Measurements from ENCODE around the gene GLT8D1. TPM values are rescaled to one million over a fixed set of nuclear protein-coding genes. Genes with fewer than 3 reads are reported as not detected.

The GLT8D1 gene
- total RNA-seq, 1 donor from 2014 or later: 57.9 TPM

DNA sequence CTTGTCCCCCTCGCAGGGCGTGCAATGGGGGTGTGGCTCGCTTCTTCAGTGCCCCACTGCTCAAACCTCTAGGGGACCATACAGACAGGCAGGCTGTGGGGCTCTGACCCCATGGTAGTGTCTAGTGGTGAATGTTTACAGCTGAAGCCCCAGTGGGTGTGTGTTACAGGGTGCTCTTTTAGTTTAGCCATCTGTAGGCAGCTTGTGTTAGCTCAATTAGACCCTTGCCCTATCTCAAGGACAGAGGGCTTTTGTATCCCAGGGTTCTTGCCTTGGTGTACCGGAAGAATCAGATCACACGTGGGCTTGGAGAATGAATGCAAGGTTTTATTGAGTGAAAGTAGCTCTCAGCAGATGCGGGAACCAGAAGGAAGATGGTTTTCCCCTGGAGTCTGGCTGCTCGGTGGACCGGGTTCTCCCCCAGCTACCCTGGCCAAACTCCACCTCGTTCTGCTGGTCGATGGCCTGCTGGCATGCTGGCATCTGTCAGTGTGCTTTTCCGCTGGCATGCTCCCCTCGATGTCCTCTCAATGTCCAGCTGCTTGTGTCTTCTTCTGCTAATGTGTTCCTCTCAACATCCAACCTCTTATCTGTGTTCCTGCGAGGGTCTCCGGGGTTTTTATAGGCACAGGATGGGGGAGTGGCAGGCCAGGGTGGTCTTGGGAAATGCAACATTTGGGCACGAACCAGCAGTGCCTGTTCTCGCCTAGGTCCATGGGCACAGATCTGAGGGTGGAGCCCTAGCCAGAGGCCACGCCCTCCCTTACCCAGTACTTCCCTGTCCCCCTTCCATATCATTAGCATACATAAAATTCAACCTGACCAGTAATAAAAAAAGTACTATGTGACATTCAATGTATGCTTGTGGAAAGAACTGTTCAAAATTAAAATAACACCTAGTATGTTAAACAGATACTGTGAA lies 7.0 kb upstream of the GLT8D1 start:
- no peak for DNase-seq

DNA sequence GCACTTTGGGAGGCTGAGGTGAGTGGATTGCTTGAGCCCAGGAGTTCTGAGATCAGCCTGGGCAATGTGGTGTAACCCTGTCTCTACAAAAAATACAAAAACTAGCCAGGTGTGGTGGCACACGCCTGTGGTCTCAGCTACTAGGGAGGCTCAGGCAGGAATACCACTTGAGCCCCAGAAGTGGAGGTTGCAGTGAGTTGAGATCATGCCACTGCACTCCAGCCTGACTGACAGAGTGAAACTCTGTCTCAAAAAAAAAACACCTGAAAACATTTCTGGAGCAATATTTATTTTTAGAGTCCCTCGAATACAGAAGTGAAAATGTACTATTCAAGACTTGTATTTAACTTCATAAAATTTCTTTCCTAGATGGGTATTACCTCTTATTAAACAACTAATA lies 4.9 kb upstream of the GLT8D1 start:
- no peak for DNase-seq

DNA sequence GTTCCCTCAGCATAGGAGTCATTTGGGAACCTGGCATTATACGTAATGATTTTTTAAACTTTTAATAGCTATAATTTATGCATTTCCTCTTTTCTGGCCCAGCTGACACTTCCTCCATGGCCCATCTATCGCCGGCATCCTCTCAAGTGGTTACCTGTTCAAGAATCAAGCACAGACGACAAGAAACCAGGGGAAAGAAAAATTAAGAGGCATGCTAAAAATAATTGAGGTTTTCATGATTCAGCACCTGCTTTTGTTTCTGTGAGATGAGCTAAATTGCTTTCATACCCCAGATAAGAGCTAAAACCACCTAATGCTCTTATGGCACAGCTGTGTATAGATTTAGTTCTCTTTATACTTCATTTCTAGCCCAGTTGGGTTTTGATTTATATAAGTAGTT lies 2.0 kb upstream of the GLT8D1 start:
- DNase-seq: no peak

DNA sequence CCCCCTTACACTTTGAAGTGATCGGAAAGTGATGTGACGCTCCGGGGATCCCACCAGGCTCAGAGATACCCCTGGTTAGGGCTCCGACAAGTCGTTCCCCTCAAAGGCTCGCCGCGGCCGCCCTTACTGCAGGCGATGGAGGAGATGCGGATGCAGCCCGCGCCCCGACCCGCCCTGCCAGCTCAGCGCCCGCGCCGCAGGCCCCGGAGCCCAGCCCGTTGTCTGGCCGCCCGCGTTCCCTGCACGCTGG lies 228 bp downstream of the GLT8D1 start:
- DNase-seq: no peak

DNA sequence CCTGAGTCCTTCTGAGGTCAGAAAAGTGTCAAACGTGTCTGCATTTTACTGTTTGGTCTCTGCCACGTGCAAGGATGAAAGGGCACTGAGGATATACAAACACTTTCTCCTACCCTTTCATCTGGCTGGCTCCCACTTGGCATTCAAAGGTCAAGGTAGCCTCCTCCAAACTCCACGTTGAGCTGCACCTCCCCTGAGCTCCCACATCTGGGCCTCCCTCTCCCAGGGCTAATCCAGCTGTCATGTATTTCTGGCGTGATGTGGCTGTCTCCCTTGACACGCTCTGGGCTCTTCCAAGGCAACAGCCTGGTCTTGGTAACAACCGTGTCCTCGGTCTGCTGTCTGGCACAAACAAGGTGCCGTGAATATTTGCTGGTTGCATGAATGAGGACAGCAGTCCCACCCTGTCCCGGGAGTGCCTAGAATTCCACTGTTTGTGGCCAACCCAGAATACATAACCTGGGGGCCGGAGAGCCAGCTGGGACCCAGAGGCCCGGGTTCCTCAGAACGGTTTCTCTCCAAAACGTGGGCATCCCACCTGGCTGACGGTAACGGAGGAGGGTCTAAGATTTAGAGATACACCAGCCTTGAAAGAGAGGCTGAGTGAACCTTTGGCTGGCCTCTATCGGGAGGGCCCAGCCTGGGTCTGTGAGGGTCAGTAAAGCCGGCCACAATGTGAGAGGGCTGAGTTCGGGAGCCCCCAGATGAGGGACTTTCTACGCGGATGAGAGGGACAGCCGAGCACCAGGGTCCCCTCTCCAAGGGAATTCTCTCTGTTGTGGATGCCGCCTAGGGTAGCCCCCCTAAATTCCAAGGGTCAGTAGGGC lies 767 bp downstream of the GLT8D1 start:
- DNase-seq: no peak

DNA sequence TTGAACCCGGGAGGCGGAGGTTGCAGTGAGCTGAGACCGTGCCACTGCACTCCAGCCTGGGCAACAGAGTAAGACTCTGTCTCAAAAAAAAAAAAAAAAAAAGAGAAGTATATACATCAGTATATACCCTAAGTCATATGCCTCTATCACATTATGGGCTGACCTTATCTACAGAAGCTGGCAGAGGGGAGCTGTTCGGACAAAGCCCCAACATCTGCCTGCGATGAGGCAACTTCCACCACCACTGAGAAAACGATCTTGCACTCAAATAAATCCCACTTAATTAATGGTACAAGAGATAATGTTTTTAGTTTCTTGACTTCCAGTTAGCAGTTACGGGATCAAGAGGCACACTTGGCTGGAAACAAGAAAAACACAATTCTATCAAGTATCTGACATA lies 2.2 kb downstream of the GLT8D1 start:
- DNase-seq: no peak

DNA sequence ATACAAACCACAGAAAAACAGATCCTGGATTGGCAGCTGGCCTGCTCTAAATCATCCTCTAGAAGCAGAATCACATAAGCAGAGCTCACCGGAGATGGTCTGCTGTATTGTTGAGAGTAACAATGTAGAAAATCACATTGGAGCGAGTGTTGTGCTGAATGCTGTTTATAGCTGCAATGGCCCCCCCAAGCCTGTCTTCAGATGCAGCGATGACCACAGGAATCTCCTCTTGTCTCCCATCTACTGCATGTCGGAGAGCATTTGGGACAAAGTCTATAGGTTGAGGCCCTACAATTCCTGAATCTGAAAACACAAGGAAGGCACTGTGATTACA lies 8.0 kb downstream of the GLT8D1 start:
- DNase-seq: no peak

DNA sequence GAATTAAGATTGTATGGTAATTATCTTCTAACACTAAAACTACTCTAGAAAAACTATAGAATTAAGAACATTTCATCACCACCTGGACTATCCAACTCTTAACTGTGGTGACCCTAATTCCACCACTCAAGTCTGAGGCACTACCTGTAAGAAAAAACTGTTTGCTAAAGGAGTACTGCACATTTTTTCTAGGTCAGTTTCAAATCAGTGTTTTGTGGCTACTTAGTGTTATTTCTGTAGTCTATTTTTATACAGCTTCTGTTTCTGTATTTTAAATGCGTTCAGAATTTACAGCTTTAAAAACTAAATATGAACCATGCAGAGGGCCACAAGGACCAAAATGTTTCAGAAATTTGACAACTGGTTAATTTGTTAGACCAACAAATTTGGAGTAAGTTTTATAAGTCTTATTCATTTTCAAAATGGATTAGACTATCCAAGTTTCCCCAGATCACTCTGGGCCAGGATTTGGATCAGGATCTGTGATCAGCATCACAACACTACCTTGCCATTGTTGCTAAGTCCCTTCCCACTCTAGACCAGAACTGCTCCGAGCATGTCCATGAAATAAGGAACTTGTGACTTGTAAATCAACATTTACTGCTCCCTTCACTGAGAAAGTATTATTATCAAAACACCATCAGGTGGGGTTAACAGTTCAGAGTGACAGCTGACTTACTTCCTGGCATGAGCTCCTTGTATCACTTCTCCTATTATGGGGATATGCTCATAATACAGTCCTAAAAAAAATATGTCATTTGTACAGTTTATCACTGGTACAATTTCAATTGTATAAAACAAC lies 8.6 kb downstream of the GLT8D1 start:
- no peak for DNase-seq

DNA sequence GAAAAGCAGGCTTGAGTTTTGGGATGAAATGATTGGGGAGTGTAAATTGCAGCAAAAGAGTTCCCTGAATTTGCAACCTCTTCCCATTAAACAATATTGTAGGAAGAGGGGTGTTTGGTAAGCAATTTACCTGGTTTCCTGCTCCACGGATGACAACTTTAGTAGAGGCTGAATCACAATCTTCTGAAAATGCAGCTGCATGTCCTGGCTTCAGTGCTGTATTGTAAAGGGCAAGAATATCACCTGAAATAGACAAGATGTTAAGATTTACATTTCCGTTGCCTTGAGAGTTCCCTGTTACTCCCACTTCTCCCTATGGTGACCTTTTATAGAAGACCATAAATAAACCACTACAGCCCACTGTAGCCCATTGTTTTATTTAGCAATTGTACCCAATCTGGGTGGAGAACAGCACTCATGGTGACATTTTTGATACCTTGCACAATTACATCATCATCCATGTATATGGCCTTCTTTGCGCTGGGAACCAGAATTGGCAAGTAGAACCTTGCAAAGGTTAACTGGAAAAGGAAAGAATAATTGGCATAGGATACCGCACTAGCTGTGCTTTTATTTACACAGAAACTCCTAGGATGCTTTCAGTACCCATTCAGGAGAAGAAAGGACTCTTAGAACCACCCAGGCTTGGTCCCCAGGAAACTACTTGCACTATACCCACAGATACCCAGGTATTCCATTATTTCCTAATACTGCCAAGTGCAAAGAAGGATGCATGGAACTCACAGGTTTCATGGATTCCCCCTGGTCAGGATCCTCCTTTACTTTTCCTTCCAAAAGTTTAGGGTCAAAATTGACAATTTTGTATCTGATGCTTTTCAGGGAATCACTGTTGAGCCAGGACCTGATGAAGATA lies 9.6 kb downstream of the GLT8D1 start:
- DNase-seq: no peak

DNA sequence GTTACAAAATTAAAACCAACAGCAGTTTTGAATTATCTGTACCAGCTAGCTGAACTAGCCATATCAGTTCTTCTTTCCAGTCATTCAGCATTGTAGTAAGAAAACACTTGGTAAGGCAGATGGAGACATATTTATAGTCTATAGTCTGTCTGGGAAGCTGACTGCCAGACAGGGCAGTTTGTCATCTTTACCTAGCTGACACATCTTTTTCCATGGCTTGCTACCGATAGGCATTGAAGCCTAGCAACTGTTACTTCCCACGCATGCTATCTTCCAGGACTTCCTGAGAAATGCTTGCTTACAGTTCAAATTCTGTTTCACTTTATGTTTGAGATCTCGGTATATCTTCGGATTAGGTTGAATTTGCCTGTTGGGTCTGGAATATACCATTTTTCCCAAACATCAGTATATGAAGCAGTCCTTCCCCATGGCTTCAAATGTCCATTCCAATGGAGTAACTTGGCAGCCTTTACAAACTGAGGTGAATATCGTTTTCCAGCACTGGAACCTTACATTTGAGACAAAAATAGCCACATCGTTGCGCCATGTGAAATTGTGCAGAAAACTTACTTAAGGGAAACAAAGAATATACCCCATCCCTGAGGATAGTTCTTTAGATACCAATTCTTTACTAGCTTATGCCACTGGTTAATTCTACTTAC lies 10.9 kb downstream of the GLT8D1 start:
- DNase-seq: no peak

DNA sequence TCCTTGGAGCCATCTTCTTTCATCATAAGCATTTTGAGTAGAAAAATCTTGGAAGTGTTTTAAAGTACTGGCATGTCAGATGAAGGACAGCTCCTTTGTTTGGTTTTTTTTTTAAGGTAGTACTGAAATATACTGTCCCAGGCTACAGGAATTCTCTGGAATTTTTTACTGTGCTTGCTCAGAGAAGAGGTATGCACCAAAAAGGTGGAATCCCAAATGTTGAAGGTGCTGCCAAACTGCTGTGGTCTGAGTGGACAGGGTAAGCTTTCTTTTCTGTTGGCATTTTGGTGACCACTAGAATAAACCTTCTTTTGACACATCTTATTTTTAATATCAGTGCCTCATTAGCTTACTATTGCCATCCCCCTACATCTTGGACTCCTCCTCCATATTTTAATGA lies 12.5 kb downstream of the GLT8D1 start:
- no peak for DNase-seq

DNA sequence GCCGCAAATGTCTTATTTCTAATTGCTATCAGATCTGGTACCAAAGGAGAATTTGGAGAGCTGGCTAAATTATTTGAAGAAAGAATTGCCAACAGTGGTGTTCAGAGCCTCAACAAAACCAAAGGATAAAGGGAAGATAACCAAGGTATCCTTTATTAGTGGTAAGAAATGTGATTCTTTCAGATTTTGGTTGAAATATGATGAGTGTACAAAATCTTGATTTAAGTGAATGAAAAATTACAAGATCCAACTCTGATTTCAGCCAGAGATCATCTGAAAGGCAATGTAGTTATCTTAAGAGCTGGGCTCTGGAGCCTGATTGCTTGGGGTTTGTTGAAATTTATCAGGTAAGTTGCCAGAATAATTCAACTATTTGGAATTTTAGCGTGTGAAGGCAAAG lies 15.0 kb downstream of the GLT8D1 start:
- DNase-seq: no peak

DNA sequence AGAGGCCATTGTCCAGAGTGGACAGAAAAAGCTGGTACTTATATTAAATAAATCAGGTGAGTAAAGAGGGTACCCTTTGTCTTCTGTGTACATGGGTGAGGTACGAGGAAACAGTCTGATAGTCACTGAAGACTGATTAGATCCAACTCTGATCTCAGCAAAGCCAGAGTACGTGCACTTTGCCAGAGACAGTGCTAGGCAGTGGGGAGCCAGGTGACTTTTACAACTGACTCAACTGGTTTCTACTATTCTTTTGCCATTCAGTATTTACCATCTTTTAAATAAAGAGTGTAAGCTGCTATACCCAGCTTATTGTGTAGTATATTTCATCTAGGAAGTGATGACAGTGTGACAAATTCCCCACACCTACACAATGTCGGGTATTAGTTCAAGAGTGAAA lies 16.4 kb downstream of the GLT8D1 start:
- DNase-seq: no peak

DNA sequence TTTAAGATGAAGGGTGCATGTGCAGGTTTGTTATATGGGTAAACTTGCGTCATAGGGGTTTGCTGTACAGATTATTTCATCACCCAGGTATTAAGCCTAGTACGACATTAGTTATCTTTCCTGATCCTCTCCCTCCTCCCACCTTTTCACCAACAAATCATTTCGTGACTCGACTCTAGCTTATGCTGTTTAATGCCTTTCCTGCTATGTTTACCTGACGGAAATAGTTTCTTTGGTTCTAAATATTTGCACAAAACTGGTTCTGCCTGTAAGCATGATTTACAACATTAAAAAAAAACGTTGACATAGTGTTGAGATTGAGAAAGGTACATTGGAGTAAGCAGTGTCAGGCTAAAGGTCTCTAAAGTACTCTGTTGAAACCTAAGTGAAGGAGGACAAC lies 17.3 kb downstream of the GLT8D1 start:
- DNase-seq: no peak

DNA sequence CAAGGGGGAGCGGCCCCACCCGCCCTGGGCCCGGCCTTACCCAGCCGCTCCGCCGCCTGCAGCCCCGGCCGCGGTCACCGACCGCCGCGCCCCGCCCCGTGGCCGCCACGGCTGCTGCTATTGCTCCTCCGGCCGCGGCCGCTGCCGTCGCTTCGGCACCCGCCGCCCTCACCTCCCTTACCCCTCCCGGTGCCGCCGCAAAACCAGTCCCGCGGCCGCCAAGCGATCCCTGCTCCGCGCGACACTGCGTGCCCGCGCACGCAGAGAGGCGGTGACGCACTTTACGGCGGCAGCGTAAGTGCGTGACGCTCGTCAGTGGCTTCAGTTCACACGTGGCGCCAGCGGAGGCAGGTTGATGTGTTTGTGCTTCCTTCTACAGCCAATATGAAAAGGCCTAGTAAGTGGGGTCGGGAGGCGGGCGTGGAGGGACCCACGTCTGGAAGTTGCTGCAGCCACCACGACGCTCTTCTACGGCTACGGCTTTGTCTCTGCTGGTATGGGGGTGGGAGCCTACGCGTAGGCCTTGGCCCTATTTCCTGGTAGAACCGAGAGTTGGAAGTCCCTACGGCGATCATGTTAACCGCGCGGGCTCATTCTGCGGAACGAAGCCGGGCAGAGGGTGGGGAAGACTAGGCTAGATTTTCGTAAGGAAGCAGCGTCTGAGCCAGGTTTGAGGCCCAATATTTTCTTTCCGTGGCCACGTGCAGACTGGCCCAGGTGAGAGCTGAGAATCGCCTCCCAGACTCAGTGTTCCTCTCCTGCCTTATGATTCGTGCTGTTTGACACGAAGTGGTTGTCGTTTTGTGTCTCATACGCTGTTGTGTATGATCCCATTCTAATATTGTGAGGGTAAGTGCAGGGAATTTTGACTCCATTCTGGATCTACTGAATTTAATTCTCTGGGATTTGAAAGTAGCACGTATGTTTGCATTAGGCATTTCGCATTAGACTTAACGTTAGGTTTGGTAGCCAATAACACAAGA lies 19.6 kb downstream of the GLT8D1 start, which contains the start of the genes GNL3 and PBRM1:
Gene GNL3, plus strand, starts transcription at position 324 of the 983 bp plus-strand sequence. Its CDS starts 61 bp downstream, at position 385.
Gene PBRM1, minus strand, starts transcription at position 205 of the 983 bp plus-strand sequence.
- DNase-seq: peak; percentile 90

DNA sequence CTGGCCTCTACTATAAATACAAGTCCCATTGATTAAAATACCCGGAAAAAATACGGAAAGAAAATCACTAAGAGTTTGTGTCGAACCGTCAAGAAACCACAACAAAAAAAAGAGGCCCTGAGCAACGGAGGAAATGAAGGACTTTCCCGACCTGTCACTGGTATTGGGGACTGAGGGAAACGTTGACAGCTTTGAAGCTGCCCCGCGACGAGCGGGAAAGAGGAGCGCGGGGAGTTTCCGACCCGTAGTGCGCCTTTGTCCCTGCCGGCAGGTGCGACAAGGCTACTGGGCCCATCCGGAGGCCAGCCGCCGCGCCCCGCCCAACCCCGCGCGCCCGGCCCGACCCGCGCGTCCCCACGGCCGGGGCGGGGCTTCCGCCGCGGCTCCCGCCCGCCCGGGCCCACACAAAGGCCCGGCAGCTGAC lies 20.3 kb downstream of the GLT8D1 start:
- peak; percentile 85 for DNase-seq

DNA sequence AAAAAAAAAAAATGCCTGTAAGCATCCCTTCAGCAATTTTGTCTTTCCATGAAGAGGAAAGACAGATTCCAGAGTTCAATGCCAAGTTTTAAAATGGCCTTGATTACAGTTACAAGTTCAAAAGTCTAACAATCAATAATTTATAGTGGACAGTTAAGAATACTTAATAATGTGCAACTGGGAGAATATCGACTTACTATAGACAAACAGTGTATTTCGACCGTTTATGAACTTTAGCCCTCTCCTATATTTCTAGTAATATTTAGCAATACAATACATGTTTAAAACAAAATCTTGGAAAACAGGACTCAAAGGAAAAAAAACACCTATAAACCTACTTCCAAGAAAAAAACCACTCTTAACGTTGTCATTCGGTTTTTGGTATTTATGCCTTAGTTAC lies 21.4 kb downstream of the GLT8D1 start:
- no peak for DNase-seq

DNA sequence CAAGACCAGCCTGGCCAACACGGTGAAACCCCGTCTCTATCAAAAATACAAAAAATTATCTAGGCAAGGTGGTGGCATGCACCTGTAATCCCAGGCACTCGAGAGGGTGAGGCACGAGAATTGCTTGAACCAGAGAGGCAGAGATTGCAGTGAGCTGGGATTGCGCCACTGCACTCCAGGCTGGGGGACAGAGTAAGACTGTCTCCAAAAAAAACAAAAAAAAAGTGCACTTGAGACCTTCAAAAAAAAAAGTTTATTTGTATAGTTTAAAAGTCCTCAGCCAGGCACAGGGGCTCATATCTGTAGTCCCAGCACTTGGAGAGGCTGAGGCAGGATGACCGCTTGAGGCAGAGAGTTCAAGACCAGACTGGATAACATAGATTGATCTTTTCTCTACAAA lies 22.0 kb downstream of the GLT8D1 start:
- no peak for DNase-seq

DNA sequence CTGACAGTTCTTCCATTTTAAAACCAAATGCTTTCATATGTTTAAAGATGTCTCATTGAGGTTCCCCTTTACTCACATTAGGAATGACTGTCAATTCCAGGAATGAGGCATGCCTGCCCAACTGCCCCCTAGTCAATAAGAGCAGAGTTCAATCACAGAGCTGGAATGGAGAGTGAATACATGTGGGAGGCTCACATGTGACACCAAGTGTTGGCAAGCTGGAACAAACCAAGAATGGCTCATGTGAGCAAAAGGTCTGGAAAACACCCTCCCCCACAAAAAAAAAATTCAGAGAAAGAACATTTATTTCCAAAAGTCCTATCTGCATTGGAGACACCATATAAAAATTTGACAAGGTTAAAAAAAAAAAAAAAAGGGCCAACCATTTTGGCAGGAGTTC lies 23.6 kb downstream of the GLT8D1 start:
- no peak for DNase-seq

DNA sequence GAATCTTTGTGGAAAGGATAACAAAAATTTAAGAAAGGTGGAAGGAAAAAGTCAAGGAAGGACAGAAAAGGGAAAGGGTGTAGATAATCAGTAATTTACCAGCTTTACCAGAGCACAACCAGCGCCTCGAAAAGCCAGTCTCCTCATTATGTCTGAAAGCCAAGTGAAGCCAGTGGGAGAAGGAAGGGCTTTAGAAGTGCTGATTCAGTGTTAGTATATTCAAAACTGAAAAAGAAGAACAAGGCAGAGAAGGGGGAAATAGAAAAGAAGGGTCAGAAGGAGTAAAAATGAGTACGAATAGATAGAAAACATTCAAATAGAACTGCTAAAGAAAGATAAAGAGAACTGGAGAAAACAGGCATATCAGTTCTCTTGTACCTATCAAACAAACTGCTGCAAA lies 24.0 kb downstream of the GLT8D1 start:
- no peak for DNase-seq
